ENCODE measurements around the gene NT5C2.
"Not testable (repeated sequence)": the region's sequence is repeated elsewhere in the genome, so short reads cannot be mapped to it uniquely, and the experiment has no call there.

NT5C2 gene

GRCh38 chr10:103215601-103216000, 22.5 kb upstream of the NT5C2 start:
- no peak overlapping the region for H3K4me3 ChIP-seq (ENCODE audit: low read depth, low read length)
- TF ChIP-seq MAX (IDR thresholded peaks at IDR 0.05; ENCODE audit: low read depth, low read length) = no peak
- no peak for TF ChIP-seq MYC (IDR thresholded peaks at IDR 0.05; ENCODE audit: low read depth, low read length)
- no peak for TF ChIP-seq CTCF (IDR thresholded peaks at IDR 0.05; ENCODE audit: low read depth, low read length)
- no peak for TF ChIP-seq POLR2A (IDR thresholded peaks at IDR 0.05; ENCODE audit: extremely low read depth, insufficient read length)
- no peak for DNase-seq (ENCODE audit: low read depth)

GRCh38 chr10:103210262-103210661, 17.2 kb upstream of the NT5C2 start:
- H3K4me3 ChIP-seq (ENCODE audit: low read depth, low read length); DNase-seq (ENCODE audit: low read depth): not testable (repeated sequence)

- H3K4me3 ChIP-seq (ENCODE audit: low read depth, low read length); DNase-seq (ENCODE audit: low read depth): not testable (repeated sequence)
These were observed 14.6 kb upstream of the NT5C2 start for GRCh38 chr10:103207643-103208042.

- no peak for TF ChIP-seq POLR2A (IDR thresholded peaks at IDR 0.05; ENCODE audit: extremely low read depth, insufficient read length)
- TF ChIP-seq MYC (IDR thresholded peaks at IDR 0.05; ENCODE audit: low read depth, low read length) = no peak
- no peak for TF ChIP-seq MAX (IDR thresholded peaks at IDR 0.05; ENCODE audit: low read depth, low read length)
- no peak for TF ChIP-seq CTCF (IDR thresholded peaks at IDR 0.05; ENCODE audit: low read depth, low read length)
- H3K4me3 ChIP-seq (ENCODE audit: low read depth, low read length) = no peak overlapping the region
- DNase-seq (ENCODE audit: low read depth) = no peak
These were observed 14.1 kb upstream of the NT5C2 start for GRCh38 chr10:103207141-103207540.

GRCh38 chr10:103206715-103207114, 13.6 kb upstream of the NT5C2 start:
- not testable (repeated sequence) for DNase-seq (ENCODE audit: low read depth); H3K4me3 ChIP-seq (ENCODE audit: low read depth, low read length)

GRCh38 chr10:103205401-103205800, 12.3 kb upstream of the NT5C2 start:
- H3K4me3 ChIP-seq (ENCODE audit: low read depth, low read length); DNase-seq (ENCODE audit: low read depth): not testable (repeated sequence)

- H3K4me3 ChIP-seq (ENCODE audit: low read depth, low read length) = no peak overlapping the region
- TF ChIP-seq POLR2A (IDR thresholded peaks at IDR 0.05; ENCODE audit: extremely low read depth, insufficient read length) (no peak), MYC (IDR thresholded peaks at IDR 0.05; ENCODE audit: low read depth, low read length) (no peak), CTCF (IDR thresholded peaks at IDR 0.05; ENCODE audit: low read depth, low read length) (no peak), MAX (IDR thresholded peaks at IDR 0.05; ENCODE audit: low read depth, low read length) (no peak)
- DNase-seq (ENCODE audit: low read depth) = no peak
These were observed 11.5 kb upstream of the NT5C2 start for GRCh38 chr10:103204353-103205255.

GRCh38 chr10:103203466-103203865, 10.4 kb upstream of the NT5C2 start:
- TF ChIP-seq CTCF (IDR thresholded peaks at IDR 0.05; ENCODE audit: low read depth, low read length) (no peak), MYC (IDR thresholded peaks at IDR 0.05; ENCODE audit: low read depth, low read length) (no peak), MAX (IDR thresholded peaks at IDR 0.05; ENCODE audit: low read depth, low read length) (no peak), POLR2A (IDR thresholded peaks at IDR 0.05; ENCODE audit: extremely low read depth, insufficient read length) (no peak)
- DNase-seq (ENCODE audit: low read depth) = no peak
- no peak overlapping the region for H3K4me3 ChIP-seq (ENCODE audit: low read depth, low read length)

Measured in NB4 (cell line).